HEK293 (cell line): ENCODE results near the gene KLHDC4.

Source experiments
- HOXD13 ChIP-seq: sonication (generic); formaldehyde crosslinking; IDR thresholded peaks from 2 replicates; pipeline ENCODE4 v1.8.0; 2022; ENCODE audit warnings: missing genetic modification reagents, borderline replicate concordance
- KLF16 ChIP-seq: fragments of 450-650 bp; formaldehyde crosslinking; IDR thresholded peaks from 2 replicates; pipeline ENCODE4 v1.5.1; 2017; ENCODE audit warnings: missing biosample characterization, missing genetic modification characterization
- OVOL3 ChIP-seq: fragments of 450-650 bp; formaldehyde crosslinking; IDR thresholded peaks from 2 replicates; pipeline ENCODE4 v1.5.1; 2016; ENCODE audit warnings: missing biosample characterization, missing genetic modification characterization
- PRDM10 ChIP-seq: fragments of 450-650 bp; formaldehyde crosslinking; IDR thresholded peaks from 2 replicates; pipeline ENCODE4 v1.5.1; 2016; ENCODE audit warnings: missing biosample characterization, missing genetic modification characterization
- PRDM2 ChIP-seq: fragments of 450-650 bp; formaldehyde crosslinking; IDR thresholded peaks from 2 replicates; pipeline ENCODE4 v1.5.1; 2016; ENCODE audit warnings: missing biosample characterization, missing genetic modification characterization, borderline replicate concordance
- SP7 ChIP-seq: fragments of 450-650 bp; formaldehyde crosslinking; IDR thresholded peaks from 2 replicates; pipeline ENCODE4 v1.5.1; 2016; ENCODE audit warnings: missing biosample characterization, missing genetic modification characterization
- TRIM28 ChIP-seq: IDR thresholded peaks from 2 replicates; pipeline ENCODE4 v1.6.1; 2011; ENCODE audit warnings: low read length, control low read depth, borderline replicate concordance
- ZBTB10 ChIP-seq: fragments of 450-650 bp; formaldehyde crosslinking; IDR thresholded peaks from 2 replicates; pipeline ENCODE4 v1.5.1; 2016; ENCODE audit warnings: missing biosample characterization, missing genetic modification characterization
- ZBTB26 ChIP-seq: fragments of 450-650 bp; formaldehyde crosslinking; optimal IDR thresholded peaks from 2 replicates; pipeline ENCODE3; 2016; ENCODE audit warnings: missing biosample characterization, mild to moderate bottlenecking, missing genetic modification characterization
- ZBTB44 ChIP-seq: fragments of 450-650 bp; IDR thresholded peaks from 2 replicates; pipeline ENCODE4 v1.5.1; 2018; ENCODE audit warnings: missing biosample characterization, mild to moderate bottlenecking, missing genetic modification characterization
- ZEB2 ChIP-seq: fragments of 450-650 bp; formaldehyde crosslinking; IDR thresholded peaks from 2 replicates; pipeline ENCODE4 v1.5.1; 2016; ENCODE audit warnings: missing biosample characterization, missing genetic modification characterization
- ZFP69B ChIP-seq: fragments of 450-650 bp; formaldehyde crosslinking; IDR thresholded peaks from 2 replicates; pipeline ENCODE4 v1.5.1; 2016; ENCODE audit warnings: missing biosample characterization, missing genetic modification characterization
- ZIC2 ChIP-seq: fragments of 450-650 bp; formaldehyde crosslinking; IDR thresholded peaks from 2 replicates; pipeline ENCODE4 v1.5.1; 2016; ENCODE audit warnings: missing biosample characterization, missing genetic modification characterization
- ZNF184 ChIP-seq: fragments of 450-650 bp; IDR thresholded peaks from 2 replicates; pipeline ENCODE4 v1.5.1; 2018; ENCODE audit warnings: missing biosample characterization, mild to moderate bottlenecking, missing genetic modification characterization
- ZNF2 ChIP-seq: fragments of 450-650 bp; formaldehyde crosslinking; IDR thresholded peaks from 2 replicates; pipeline ENCODE4 v1.5.1; 2016; ENCODE audit warnings: missing biosample characterization, missing genetic modification characterization
- ZNF239 ChIP-seq: fragments of 450-650 bp; formaldehyde crosslinking; IDR thresholded peaks from 2 replicates; pipeline ENCODE4 v1.5.1; 2016; ENCODE audit warnings: missing biosample characterization, missing genetic modification characterization
- ZNF362 ChIP-seq: fragments of 450-650 bp; formaldehyde crosslinking; IDR thresholded peaks from 2 replicates; pipeline ENCODE4 v1.5.1; 2016; ENCODE audit warnings: missing biosample characterization, missing genetic modification characterization
- ZNF37A ChIP-seq: fragments of 450-650 bp; IDR thresholded peaks from 2 replicates; pipeline ENCODE4 v1.5.1; 2018; ENCODE audit warnings: missing biosample characterization, missing genetic modification characterization
- ZNF548 ChIP-seq: fragments of 450-650 bp; formaldehyde crosslinking; IDR thresholded peaks from 2 replicates; pipeline ENCODE4 v1.5.1; 2016; ENCODE audit warnings: missing biosample characterization, missing genetic modification characterization
- ZNF785 ChIP-seq: fragments of 450-650 bp; formaldehyde crosslinking; IDR thresholded peaks from 2 replicates; pipeline ENCODE4 v1.5.1; 2016; ENCODE audit warnings: missing biosample characterization, missing genetic modification characterization
- ZSCAN30 ChIP-seq: fragments of 450-650 bp; IDR thresholded peaks from 2 replicates; pipeline ENCODE4 v1.5.1; 2018; ENCODE audit warnings: missing biosample characterization, mild to moderate bottlenecking, missing genetic modification characterization, moderate library complexity

Gene KLHDC4

GRCh38 chr16:87778830-87779579 is 13.2 kb upstream of the KLHDC4 start (continued):
- TF ChIP-seq PRDM2 (tag by site-specific recombination), result 0 out of 2 replicates have a peak, but pooled peaks have one; percentile 62
- TF ChIP-seq OVOL3 (tag by site-specific recombination), result 0 out of 2 replicates have a peak, but pooled peaks have one; percentile 5
- peak; percentile 100 for TF ChIP-seq HOXD13 (CRISPR knock-in tag)
- TF ChIP-seq ZSCAN30 (tag by site-specific recombination), result peak; percentile 91; the same call in 1 of the 2 replicates
- 0 out of 2 replicates have a peak, but pooled peaks have one; percentile 8 for TF ChIP-seq ZNF548 (tag by site-specific recombination)
- peak; percentile 79 for TF ChIP-seq ZBTB44 (tag by site-specific recombination)
- peak; percentile 79 for TF ChIP-seq ZFP69B (tag by site-specific recombination)
- no peak for TF ChIP-seq ZNF239
- TF ChIP-seq ZBTB26 (tag by site-specific recombination), result peak; percentile 28
- TF ChIP-seq ZIC2, result peak; percentile 34
- TF ChIP-seq ZNF184 (tag by site-specific recombination), result peak; percentile 93
- peak; percentile 51 for TF ChIP-seq PRDM10
- peak; percentile 62; the same call in 1 of the 2 replicates for TF ChIP-seq ZNF2 (tag by site-specific recombination)
- peak; percentile 92 for TF ChIP-seq ZEB2 (tag by site-specific recombination)
- peak; percentile 88 for TF ChIP-seq KLF16
- TF ChIP-seq TRIM28, result peak; percentile 68
- TF ChIP-seq SP7 (tag by site-specific recombination), result peak; percentile 84
- no peak for TF ChIP-seq ZNF362 (tag by site-specific recombination)
- no peak for TF ChIP-seq ZNF37A (tag by site-specific recombination)
- peak; percentile 90 for TF ChIP-seq ZBTB10 (tag by site-specific recombination)
- TF ChIP-seq ZNF785 (tag by site-specific recombination), result peak; percentile 81; the same call in 1 of the 2 replicates
